Adrenal gland (tissue), 5 donors: ENCODE results near the gene MGAM2.

ENCODE experiments used
- POLR2A ChIP-seq, 2 donors: fragments of 450-650 bp; IDR thresholded peaks; one replicate each; pipeline ENCODE4 v1.6.1; 2017; ENCODE audit warnings: antibody characterized with exemption in 2 of 2, mild to moderate bottlenecking in 2 of 2, moderate library complexity in 1 of 2
- TF ChIP-seq, protein P1 (sequence below), 6 experiments: fragments of 450-650 bp in 4 of 6; fragments of 200-600 bp in 2 of 6; sonication (generic) in 1 of 6; IDR thresholded peaks; 1 replicate in 5 of 6; 2 replicates in 1 of 6; pipeline versions ENCODE4 v1.5.1 to v1.8.0; 2016 to 2021; ENCODE audit warnings: antibody characterized with exemption in 6 of 6, mild to moderate bottlenecking in 2 of 6, moderate library complexity in 1 of 6
- donor health status: DM: no; HTN: no; CAD: no.

DNA sequence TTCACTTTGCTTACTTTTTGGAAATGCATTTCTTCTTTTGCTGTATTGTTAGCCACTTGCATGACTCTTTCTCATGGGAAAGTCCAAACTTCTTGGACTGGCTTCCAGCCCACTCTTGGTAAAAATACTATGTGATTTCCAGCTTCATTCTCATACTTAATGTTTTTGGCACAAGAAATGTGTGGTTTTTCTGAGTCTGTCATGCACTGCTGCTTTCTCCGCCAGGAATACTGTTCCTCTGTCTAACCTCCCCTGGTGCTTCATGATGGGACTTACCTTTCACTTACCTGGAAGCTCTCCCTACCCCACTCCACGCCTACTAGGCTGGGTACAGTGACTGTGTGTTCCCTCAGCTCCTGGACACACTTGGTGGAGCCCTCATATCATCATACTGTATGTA is 18.7 kb downstream of the MGAM2 start:
- TF ChIP-seq POLR2A (IDR thresholded peaks at IDR 0.05), result no peak
- TF ChIP-seq, protein P1, sequence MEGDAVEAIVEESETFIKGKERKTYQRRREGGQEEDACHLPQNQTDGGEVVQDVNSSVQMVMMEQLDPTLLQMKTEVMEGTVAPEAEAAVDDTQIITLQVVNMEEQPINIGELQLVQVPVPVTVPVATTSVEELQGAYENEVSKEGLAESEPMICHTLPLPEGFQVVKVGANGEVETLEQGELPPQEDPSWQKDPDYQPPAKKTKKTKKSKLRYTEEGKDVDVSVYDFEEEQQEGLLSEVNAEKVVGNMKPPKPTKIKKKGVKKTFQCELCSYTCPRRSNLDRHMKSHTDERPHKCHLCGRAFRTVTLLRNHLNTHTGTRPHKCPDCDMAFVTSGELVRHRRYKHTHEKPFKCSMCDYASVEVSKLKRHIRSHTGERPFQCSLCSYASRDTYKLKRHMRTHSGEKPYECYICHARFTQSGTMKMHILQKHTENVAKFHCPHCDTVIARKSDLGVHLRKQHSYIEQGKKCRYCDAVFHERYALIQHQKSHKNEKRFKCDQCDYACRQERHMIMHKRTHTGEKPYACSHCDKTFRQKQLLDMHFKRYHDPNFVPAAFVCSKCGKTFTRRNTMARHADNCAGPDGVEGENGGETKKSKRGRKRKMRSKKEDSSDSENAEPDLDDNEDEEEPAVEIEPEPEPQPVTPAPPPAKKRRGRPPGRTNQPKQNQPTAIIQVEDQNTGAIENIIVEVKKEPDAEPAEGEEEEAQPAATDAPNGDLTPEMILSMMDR (IDR thresholded peaks at IDR 0.05), result no peak
